BJ (cell line): ENCODE data around the gene SMURF1. TPM values are rescaled to one million over a fixed set of nuclear protein-coding genes. Genes with fewer than 3 reads are reported as not detected.
A peak's percentile ranks its signal among the peaks of the same experiment; 100 is the strongest.

Source experiments
- CTCF ChIA-PET: fragments of 350-600 bp; formaldehyde crosslinking; extraction: SDS; loops from one replicate; lab custom pipeline; 2021; ENCODE audit warnings: antibody characterized with exemption, inconsistent platforms; lab: Yijun Ruan, JAX
- POLR2A ChIA-PET: fragments of 300-600 bp; sonication (Branson Sonifier 250); formaldehyde crosslinking; extraction: SDS; loops from one replicate; lab custom pipeline; 2021; ENCODE audit warnings: antibody characterized with exemption; lab: Charles Lee
- DNase-seq: peaks from one replicate; pipeline ENCODE4 v3.0.0-alpha.2; 2011; ENCODE audit warnings: low read depth
- H3K27me3 ChIP-seq: 2 replicates; pipeline ENCODE4 v1.6.0; 2011; ENCODE audit warnings: low read length; ENCODE audit not compliant: control insufficient read depth, insufficient read depth
- H3K36me3 ChIP-seq: 2 replicates; pipeline ENCODE4 v1.5.1; 2011; ENCODE audit warnings: low read length; ENCODE audit not compliant: control insufficient read depth, insufficient read depth
- H3K4me3 ChIP-seq: 2 replicates; pipeline ENCODE4 v1.5.1; 2011; ENCODE audit warnings: low read depth, mild to moderate bottlenecking, control low read depth, low read length
- CTCF ChIP-seq: IDR thresholded peaks from 2 replicates; pipeline ENCODE4 v1.5.1; 2011; ENCODE audit warnings: low read depth, mild to moderate bottlenecking, control low read depth, inconsistent platforms, low read length, moderate library complexity; ENCODE audit not compliant: insufficient read depth
- polyA plus RNA-seq: library from polyadenylated mRNA; depleted of rRNA; stranded (reverse); fragments of >200 nt; gene quantifications from 2 replicates; pipeline ENCODE4 v1.2.3, GENCODE V29; 2011

Gene SMURF1
- polyA plus RNA-seq, 1 experiment, result 15.4 TPM

DNA sequence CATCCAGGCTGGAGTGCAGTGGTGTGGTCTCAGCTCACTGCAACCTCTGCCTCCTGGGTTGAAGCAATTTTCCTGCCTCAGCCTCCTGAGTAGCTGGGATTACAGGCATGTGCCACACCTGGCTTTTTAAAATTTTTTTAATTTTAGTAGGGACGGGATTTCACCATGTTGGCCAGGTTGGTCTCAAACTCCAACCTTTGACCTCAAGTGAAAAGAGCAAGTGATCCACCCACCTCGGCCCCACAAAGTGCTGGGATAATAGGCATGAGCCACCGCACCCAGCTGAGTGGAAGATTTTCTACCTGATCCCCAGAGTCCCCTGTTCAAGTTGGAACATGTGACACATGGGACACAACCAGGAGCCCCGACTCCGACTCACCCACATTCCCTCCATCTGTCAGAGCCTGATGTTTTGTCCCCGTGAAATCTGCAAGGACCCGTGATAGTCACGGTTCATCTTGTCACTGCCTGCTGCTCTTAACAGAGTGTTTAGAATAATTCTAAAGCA, 104.5 kb downstream of the SMURF1 start:
- ChIA-PET CTCF (interaction anchor here (1.1 to 9.2 kb wide), 5 partner anchors 11 to 281 kb away, joined by 3 to 128 read pairs (median 7); no protein-coding TSS in a partner anchor), POLR2A (no interaction called here)
- Histone ChIP-seq H3K36me3 (peaks cover 37% of the 10 kb centered on the region), H3K4me3 (no peak overlapping the region), H3K27me3 (no peaks in the 10 kb centered on the region)
- DNase-seq, result no peak
- TF ChIP-seq CTCF, result no peak

DNA sequence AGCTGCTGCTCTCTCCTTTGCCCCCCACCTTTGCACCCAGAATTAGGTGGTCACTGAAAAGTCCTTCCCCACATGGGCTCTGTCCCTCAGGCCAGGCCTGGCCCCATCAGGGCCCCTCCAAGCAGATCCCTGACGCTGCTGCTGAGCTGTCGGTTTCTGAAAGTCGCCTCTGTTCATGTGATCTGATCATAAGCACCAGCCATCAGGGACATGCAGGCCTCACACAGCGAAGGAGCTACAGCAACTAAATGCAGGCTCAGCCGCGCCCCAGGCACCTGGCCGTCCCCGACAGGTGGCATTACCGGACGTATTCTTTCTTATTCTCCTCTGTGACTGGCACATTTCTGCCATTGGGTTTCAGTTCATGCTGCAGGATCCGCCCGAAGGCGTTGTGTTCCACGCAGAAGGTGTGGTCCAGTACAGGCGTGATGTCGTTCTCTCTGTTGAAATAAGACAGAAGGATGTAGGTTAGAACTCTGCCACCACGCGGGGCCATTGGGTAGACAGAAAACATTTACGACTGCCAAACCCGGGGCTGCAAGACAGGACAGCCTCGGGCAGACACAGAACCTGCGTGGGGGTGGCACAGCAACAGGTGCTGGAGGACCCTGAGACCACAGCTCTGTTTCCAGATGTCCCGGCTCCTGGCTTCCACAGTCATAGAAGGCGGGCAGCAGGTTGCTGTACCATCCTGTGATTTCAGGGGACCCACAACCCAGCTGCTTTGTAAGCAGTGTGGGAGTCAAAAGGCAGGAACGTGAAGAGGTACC, 105.6 kb downstream of the SMURF1 start:
- POLR2A ChIA-PET, result no interaction called here

DNA sequence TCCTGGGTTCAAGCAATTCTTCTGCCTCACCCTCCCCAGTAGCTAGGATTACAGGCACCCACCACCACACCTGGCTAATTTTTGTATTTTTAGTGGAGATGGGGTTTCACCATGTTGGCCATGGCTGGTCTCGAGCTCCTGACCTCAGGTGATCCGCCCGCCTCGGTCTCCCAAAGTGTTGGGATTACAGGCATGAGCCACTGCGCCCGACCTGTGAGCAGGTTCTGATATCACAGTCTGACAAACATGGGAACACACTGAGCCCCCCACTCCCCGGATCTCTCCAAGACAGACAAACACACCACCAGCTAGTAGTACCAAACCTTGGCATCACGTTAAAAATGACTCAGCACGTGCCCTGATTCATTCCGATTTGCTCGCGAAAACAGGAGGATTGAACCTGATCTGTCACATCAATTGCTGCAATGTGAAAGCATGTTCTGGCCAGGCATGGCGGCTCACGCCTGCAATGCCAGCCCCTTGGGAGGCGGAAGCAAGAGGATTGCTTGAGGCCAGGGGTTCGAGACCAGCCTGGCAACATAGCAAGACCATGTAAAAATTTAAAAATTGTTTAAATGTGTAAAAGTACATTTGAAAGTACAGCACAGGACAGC, 106.5 kb downstream of the SMURF1 start:
- ChIA-PET POLR2A (no interaction called here), CTCF (interaction anchor here (1.2 to 9.2 kb wide), 7 partner anchors 10 to 275 kb away, joined by 3 to 128 read pairs (median 4); no protein-coding TSS in a partner anchor)
- peaks cover 41% of the 10 kb centered on the region for H3K36me3 ChIP-seq
- H3K27me3 ChIP-seq, result no peaks in the 10 kb centered on the region
- no peak for DNase-seq
- TF ChIP-seq CTCF, result no peak
- no peak overlapping the region for H3K4me3 ChIP-seq

More for the DNA sequence above, 105.6 kb downstream of the SMURF1 start:
- Histone ChIP-seq H3K4me3 (no peak overlapping the region), H3K36me3 (peaks cover 41% of the 10 kb centered on the region), H3K27me3 (no peaks in the 10 kb centered on the region)
- CTCF ChIA-PET, result interaction anchor here (0.6 to 9.2 kb wide), 5 partner anchors 14 to 274 kb away, joined by 3 to 128 read pairs (median 4); no protein-coding TSS in a partner anchor
- DNase-seq, result no peak
- TF ChIP-seq CTCF, result no peak

GRCh38 chr7:99036546-99037111, 107.3 kb downstream of the SMURF1 start:
- no peak for DNase-seq
- POLR2A ChIA-PET, result no interaction called here
- Histone ChIP-seq H3K27me3 (no peaks in the 10 kb centered on the region), H3K4me3 (no peak overlapping the region), H3K36me3 (peaks cover 40% of the 10 kb centered on the region)
- TF ChIP-seq CTCF, result peak; percentile 50
- CTCF ChIA-PET, result interaction anchor here (1.2 to 9.2 kb wide), 6 partner anchors 11 to 276 kb away, joined by 3 to 128 read pairs (median 4); no protein-coding TSS in a partner anchor
